Activated naive CD8-positive, alpha-beta T cell treated with anti-CD3 and anti-CD28 coated beads, Interleukin-2, amount 10 ng/mL, durations not matched to agents 7 days and 5 days (primary cell): Measurements from ENCODE around the gene FA2H. TPM values are rescaled to one million over a fixed set of nuclear protein-coding genes. Genes with fewer than 3 reads are reported as not detected.
A peak's percentile ranks its signal among the peaks of the same experiment; 100 is the strongest.
"Not testable (repeated sequence)": the region's sequence is repeated elsewhere in the genome, so short reads cannot be mapped to it uniquely, and the experiment has no call there.

Source experiments
- ATAC-seq: fragments of 150-1000 bp; cut with Tn5 transposase; one replicate; pipeline ENCODE4 v1.10.0; 2021; ENCODE audit warnings: low read depth, moderate library complexity
- POLR2A ChIA-PET: fragments of 350-600 bp; sonication (Branson Sonifier 250); formaldehyde crosslinking; loops from one replicate; lab custom pipeline; 2021; ENCODE audit warnings: antibody characterized with exemption; lab: Charles Lee
- DNase-seq: peaks from one replicate; pipeline ENCODE4 v3.0.0; 2021
- H3K27ac Mint-ChIP-seq: one replicate; pipeline ENCODE4 v1.8.0; 2022; ENCODE audit warnings: mild to moderate bottlenecking, mixed read lengths
- H3K27me3 Mint-ChIP-seq: one replicate; pipeline ENCODE4 v1.8.0; 2022; ENCODE audit warnings: mild to moderate bottlenecking, moderate library complexity, mixed read lengths
- H3K36me3 Mint-ChIP-seq: one replicate; pipeline ENCODE4 v1.8.0; 2021; ENCODE audit warnings: mild to moderate bottlenecking, mixed read lengths
- H3K4me1 Mint-ChIP-seq: one replicate; pipeline ENCODE4 v1.8.0; 2021; ENCODE audit warnings: mixed read lengths
- H3K4me3 Mint-ChIP-seq: one replicate; pipeline ENCODE4 v1.8.0; 2022; ENCODE audit warnings: mild to moderate bottlenecking, moderate library complexity, mixed read lengths
- H3K9me3 Mint-ChIP-seq: one replicate; pipeline ENCODE4 v1.8.0; 2021; ENCODE audit warnings: mixed read lengths
- total RNA-seq, 2 experiments: library from RNA; stranded (reverse); gene quantifications; one replicate each; pipeline ENCODE4 v1.2.3, GENCODE V29; 2021

Gene FA2H
- total RNA-seq, 2 experiments from 2014 or later: not detected

GRCh38 chr16:74695450-74696422 lies 78.9 kb downstream of the FA2H start:
- H3K9me3 Mint-ChIP-seq: no peaks in the 10 kb centered on the region
- H3K36me3 Mint-ChIP-seq: peaks cover 43% of the 10 kb centered on the region
- POLR2A ChIA-PET: interaction anchor here (0.5 to 3.8 kb wide), 2 partner anchors 30 to 98 kb away, joined by 3 to 23 read pairs; partner anchors contain the start of gene RFWD3
- no peaks in the 10 kb centered on the region for H3K27me3 Mint-ChIP-seq
- ATAC-seq: peak; percentile 73
- DNase-seq: peak; percentile 54
- peak overlapping the region; percentile 86 for H3K4me3 Mint-ChIP-seq
- H3K4me1 Mint-ChIP-seq: peaks cover 28% of the 10 kb centered on the region
- H3K27ac Mint-ChIP-seq: peak overlapping the region; percentile 87

DNA sequence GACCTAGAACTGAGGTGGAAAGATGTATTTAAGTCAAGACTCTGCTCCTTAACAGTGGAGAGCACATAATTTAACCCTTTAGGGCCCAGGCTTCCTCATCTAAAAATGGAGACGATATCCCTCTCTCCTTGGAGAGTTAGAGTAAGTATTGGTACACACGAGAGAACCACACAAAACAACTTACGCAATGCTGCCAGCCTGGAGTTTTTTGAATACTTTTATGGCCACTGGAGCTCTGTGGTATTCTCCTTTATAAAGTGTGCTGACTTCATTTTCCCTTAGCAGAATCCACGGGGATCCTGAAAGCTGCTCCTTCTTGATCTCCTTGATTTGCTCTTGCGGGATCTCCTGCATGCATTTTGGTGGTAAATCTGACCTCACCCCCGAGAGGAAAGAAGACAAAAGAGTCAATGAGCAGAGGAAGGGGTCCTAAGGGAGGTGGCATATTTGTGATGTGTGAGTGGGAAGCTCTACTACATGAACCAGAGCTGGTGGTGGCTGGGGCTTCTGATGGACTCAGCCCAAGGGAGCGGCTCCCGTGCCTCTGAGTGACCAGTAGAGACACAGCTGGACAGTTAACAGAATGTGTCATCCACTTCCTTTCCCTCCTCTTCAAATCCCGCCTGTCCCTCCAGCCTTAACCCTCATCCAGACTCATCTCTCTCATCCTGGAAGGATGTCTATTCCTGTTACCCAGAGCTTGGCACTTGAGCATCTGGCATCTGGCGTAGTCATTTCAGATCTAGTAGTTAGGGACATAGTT lies 83.3 kb downstream of the FA2H start:
- H3K36me3 Mint-ChIP-seq: peaks cover 57% of the 10 kb centered on the region
- no peak overlapping the region for H3K4me3 Mint-ChIP-seq
- no peak for DNase-seq
- H3K27me3 Mint-ChIP-seq: no peaks in the 10 kb centered on the region
- ATAC-seq: no peak
- peaks cover 8% of the 10 kb centered on the region for H3K4me1 Mint-ChIP-seq
- no peaks in the 10 kb centered on the region for H3K9me3 Mint-ChIP-seq
- H3K27ac Mint-ChIP-seq: peak overlapping the region; percentile 1
- POLR2A ChIA-PET: interaction anchor here (1.1 kb wide), 1 partner anchor 24 kb away, joined by 5 read pairs; the partner anchor contains the start of gene RFWD3

DNA sequence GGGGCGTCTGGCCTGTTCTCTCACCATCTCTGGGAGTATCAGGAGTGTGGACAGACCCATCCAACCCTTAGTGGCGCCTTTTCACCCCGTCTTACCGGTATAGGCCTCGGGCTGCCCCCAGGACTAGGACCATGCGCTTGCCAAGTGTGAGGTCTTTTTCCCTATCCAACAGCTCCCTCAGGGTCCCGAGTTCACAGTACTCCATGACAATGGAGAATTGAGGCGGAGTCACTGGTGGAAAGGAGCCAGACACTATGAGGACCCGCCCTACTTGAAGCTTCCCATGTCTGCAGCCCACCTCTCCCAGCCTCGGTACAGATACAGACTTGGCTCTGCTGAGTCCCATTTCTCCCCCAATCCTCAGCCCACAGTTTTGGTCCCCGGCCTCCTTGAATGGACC lies 92.1 kb downstream of the FA2H start:
- Mint-ChIP-seq H3K4me3 (no peak overlapping the region), H3K27me3 (no peaks in the 10 kb centered on the region), H3K36me3 (peaks cover 25% of the 10 kb centered on the region), H3K4me1 (peaks cover 3% of the 10 kb centered on the region), H3K9me3 (no peaks in the 10 kb centered on the region), H3K27ac (no peak overlapping the region)
- no peak for ATAC-seq
- DNase-seq: no peak
- POLR2A ChIA-PET: interaction anchor here (1.6 kb wide), 1 partner anchor 15 kb away, joined by 9 read pairs; the partner anchor contains the start of gene RFWD3

DNA sequence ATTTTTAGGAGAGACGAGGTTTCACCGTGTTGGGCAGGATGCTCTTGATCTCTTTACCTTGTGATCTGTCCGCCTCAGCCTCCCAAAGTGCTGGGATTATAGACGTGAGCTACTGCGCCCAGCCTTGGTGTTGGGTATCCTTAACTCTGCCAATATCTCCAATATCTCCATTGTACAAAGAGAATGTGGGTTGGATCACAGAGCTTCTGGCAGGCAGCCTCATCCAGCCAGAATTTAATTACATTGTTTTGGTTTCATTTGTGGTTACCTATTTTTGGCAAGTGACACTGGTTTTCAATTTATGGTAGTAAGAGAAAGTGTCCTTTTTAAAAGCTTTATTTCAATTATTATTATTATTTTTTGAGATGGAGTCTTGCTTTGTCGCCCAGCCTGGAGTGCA lies 93.9 kb downstream of the FA2H start:
- Mint-ChIP-seq H3K4me1 (peaks cover 3% of the 10 kb centered on the region), H3K27ac (no peak overlapping the region), H3K36me3 (peaks cover 19% of the 10 kb centered on the region), H3K4me3 (no peak overlapping the region), H3K27me3 (no peaks in the 10 kb centered on the region), H3K9me3 (no peaks in the 10 kb centered on the region)
- DNase-seq: no peak
- POLR2A ChIA-PET: interaction anchor here (1.2 kb wide), 1 partner anchor 14 kb away, joined by 5 read pairs; the partner anchor contains the start of gene RFWD3
- no peak for ATAC-seq

DNA sequence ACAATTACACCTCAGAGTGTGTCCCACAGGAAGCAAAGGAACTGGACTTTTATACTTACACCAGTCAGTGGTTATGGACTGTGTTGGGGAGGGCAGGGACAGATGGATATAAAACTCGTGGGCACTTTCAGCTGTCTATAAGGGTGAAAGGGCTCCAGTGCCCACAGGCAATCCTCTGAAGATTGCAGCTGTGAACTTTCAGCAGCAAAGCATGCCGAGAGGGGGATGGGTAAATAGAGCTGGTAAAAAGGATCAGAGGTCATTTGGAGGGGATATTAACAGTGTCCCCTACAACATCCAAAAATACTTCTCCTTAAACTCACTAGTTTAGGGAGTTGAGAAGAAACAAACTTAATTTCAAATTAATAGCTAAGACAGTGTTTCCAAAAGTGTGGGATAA lies 94.6 kb downstream of the FA2H start:
- Mint-ChIP-seq H3K27ac (no peak overlapping the region), H3K9me3 (no peaks in the 10 kb centered on the region), H3K27me3 (no peaks in the 10 kb centered on the region), H3K36me3 (peaks cover 22% of the 10 kb centered on the region), H3K4me3 (no peak overlapping the region), H3K4me1 (peaks cover 3% of the 10 kb centered on the region)
- ATAC-seq: no peak
- DNase-seq: no peak
- POLR2A ChIA-PET: interaction anchor here (1.2 kb wide), 1 partner anchor 13 kb away, joined by 5 read pairs; the partner anchor contains the start of gene RFWD3

- POLR2A ChIA-PET: no interaction called here
- Mint-ChIP-seq H3K4me3 (no peak overlapping the region), H3K27me3 (no peaks in the 10 kb centered on the region), H3K36me3 (peaks cover 28% of the 10 kb centered on the region), H3K9me3 (no peaks in the 10 kb centered on the region), H3K27ac (no peak overlapping the region), H3K4me1 (peaks cover 2% of the 10 kb centered on the region)
- ATAC-seq (no peak), DNase-seq (no peak)
Observed at GRCh38 chr16:74677868-74678267, 96.8 kb downstream of the FA2H start.

GRCh38 chr16:74673876-74674275 lies 100.7 kb downstream of the FA2H start:
- ATAC-seq (no peak), DNase-seq (no peak)
- POLR2A ChIA-PET: no interaction called here
- H3K27ac Mint-ChIP-seq: no peak overlapping the region
- H3K9me3 Mint-ChIP-seq: no peaks in the 10 kb centered on the region
- no peaks in the 10 kb centered on the region for H3K27me3 Mint-ChIP-seq
- no peak overlapping the region for H3K4me3 Mint-ChIP-seq
- H3K36me3 Mint-ChIP-seq: peaks cover 34% of the 10 kb centered on the region
- peaks cover 2% of the 10 kb centered on the region for H3K4me1 Mint-ChIP-seq

DNA sequence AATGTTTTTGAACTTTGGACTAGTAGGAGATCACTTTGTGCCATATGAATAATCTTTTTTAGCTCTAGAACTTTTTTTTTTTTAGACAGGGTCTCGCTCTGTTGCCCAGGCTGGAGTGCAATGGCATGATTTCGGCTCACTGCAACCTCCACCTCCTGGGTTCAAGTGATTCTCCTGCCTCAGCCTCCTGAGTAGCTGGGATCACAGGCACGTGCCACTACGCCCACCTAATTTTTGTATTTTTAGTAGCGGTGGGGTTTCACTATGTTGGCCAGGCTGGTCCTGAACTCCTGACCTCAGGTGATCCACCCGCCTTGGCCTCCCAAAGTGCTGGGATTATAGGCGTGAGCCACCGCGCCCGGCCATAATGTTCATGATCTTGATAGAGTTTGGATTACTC lies 105.7 kb downstream of the FA2H start:
- POLR2A ChIA-PET: interaction anchor here (2.9 kb wide), 1 partner anchor 31 kb away, joined by 64 read pairs; the partner anchor contains the start of gene MLKL
- Mint-ChIP-seq H3K36me3 (peaks cover 35% of the 10 kb centered on the region), H3K4me1 (peaks cover 25% of the 10 kb centered on the region)
- not testable (repeated sequence) for DNase-seq, H3K27me3 Mint-ChIP-seq, ATAC-seq, H3K4me3 Mint-ChIP-seq, H3K9me3 Mint-ChIP-seq, H3K27ac Mint-ChIP-seq

GRCh38 chr16:74667255-74667700 lies 107.3 kb downstream of the FA2H start:
- Mint-ChIP-seq H3K27ac (peak overlapping the region; percentile 97), H3K4me3 (peak overlapping the region; percentile 92), H3K4me1 (peaks cover 38% of the 10 kb centered on the region), H3K27me3 (no peaks in the 10 kb centered on the region), H3K36me3 (peaks cover 38% of the 10 kb centered on the region), H3K9me3 (peaks cover 3% of the 10 kb centered on the region)
- POLR2A ChIA-PET: interaction anchor here (0.5 to 3.9 kb wide), 24 partner anchors 9 to 980 kb away, joined by 3 to 64 read pairs (median 6); partner anchors contain the start of genes GLG1, KARS1, MLKL and TMEM231
- ATAC-seq: no peak
- DNase-seq: peak; percentile 64

DNA sequence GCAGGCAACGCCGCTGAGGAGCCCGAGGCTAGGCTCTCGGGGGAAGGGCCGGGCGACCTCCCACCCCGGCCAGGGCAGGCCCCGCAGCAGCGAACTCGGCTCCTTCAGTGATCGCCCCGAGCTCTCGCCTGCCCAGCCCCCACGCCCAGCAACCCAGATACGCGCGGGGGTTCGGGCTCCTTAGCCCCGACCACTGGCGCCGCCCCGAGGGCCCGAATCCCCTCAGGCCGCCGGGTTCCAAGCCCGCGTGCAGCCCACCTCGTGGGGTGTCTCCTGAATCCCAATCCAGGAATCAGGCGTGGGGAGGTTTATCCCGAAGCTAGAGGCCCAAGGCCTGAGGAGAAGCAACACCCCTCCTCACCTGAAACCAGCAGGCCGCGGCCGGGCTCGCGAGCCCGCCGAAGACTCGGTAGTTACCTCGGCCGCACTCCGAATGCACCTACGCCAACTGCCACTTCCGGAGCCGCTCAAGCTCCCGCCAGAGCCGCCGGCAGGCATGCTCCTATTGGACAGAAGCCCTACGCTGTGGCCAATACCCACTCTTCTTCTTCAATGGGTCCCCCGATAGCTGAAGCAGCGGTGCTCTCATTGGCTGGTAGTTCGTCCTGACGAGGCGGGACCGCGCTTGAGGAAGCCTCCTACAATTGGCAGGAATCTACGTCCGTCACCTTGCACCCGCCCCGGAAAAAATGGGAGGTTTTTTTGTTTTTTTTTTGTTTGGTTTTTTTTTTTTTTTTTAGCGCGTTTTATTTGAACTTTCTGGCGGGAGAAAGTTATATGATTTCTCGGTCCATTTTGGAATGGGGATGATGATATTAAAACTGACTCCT lies 108.0 kb downstream of the FA2H start, which contains the start of gene RFWD3:
Gene RFWD3, minus strand, starts transcription at position 453 of the 830 bp plus-strand sequence. CDS start 5,428 bp downstream, outside the sequence.
- peak; percentile 100 for ATAC-seq
- peaks cover 3% of the 10 kb centered on the region for H3K9me3 Mint-ChIP-seq
- H3K4me3 Mint-ChIP-seq: peak within 1 kb of the TSS; percentile 92
- H3K27ac Mint-ChIP-seq: peak within 1 kb of the TSS; percentile 97
- peaks cover 41% of the 10 kb centered on the region for H3K4me1 Mint-ChIP-seq
- H3K27me3 Mint-ChIP-seq: no peaks in the 10 kb centered on the region
- POLR2A ChIA-PET: interaction anchor here (0.5 to 3.9 kb wide), 26 partner anchors 8 to 980 kb away, joined by 3 to 64 read pairs (median 5); partner anchors contain the start of genes GLG1, KARS1, MLKL and TMEM231
- peak; percentile 88 for DNase-seq
- peaks cover 32% of the 10 kb centered on the region for H3K36me3 Mint-ChIP-seq

DNA sequence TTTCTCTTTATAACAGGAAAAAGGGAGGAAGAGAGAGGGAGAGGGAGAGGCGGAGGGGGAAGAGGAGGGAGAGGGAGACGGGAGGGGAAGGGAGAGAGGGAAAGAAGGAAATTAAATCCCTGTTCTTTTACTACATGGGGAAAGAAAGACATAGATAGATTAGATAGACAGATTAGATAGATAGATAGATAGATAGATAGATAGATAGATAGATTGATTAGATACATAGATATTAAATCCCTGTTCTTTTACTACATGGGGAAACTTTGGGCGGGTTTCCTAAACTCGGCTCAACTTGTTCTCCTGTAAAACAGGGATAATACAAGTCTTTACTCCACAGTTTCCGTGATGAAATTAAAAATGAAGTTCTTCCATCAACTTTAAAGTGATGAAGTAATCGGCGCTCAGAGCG lies 108.6 kb downstream of the FA2H start:
- Mint-ChIP-seq H3K4me1 (peaks cover 45% of the 10 kb centered on the region), H3K4me3 (peak overlapping the region; percentile 92)

More for the DNA sequence above, 108.6 kb downstream of the FA2H start:
- ATAC-seq (no peak), DNase-seq (no peak)
- POLR2A ChIA-PET: interaction anchor here (0.5 to 3.9 kb wide), 12 partner anchors 9 to 369 kb away, joined by 3 to 64 read pairs (median 10); partner anchors contain the start of genes GLG1, MLKL and WDR59
- Mint-ChIP-seq H3K27ac (peak overlapping the region; percentile 97), H3K9me3 (peaks cover 3% of the 10 kb centered on the region), H3K27me3 (no peaks in the 10 kb centered on the region), H3K36me3 (peaks cover 33% of the 10 kb centered on the region)
